OCI-LY1 (cell line): Measurements from ENCODE around the gene ENTPD2.

Experiments used
- H2AFZ ChIP-seq: fragments of 200-600 bp; sonication (generic), shearing (Covaris generic); 2 replicates; pipeline ENCODE4 v1.6.0; 2014; ENCODE audit warnings: antibody characterized with exemption, mild to moderate bottlenecking, low read length
- H3F3A ChIP-seq: fragments of 200-600 bp; sonication (generic), shearing (Covaris generic); 2 replicates; pipeline ENCODE4 v1.6.0; 2014; ENCODE audit warnings: mild to moderate bottlenecking, antibody characterized with exemption, low read length, moderate library complexity; ENCODE audit not compliant: insufficient read depth
- H3K27ac ChIP-seq: fragments of 200-600 bp; sonication (generic); 2 replicates; pipeline ENCODE4 v1.5.1; 2014; ENCODE audit warnings: low read length, mixed run types, mild to moderate bottlenecking, low read depth; ENCODE audit not compliant: poor library complexity, severe bottlenecking
- H3K27me3 ChIP-seq: fragments of 200-600 bp; sonication (generic); 2 replicates; pipeline ENCODE4 v1.6.0; 2014; ENCODE audit warnings: antibody characterized with exemption, mild to moderate bottlenecking, low read length, moderate library complexity; ENCODE audit not compliant: insufficient read depth
- H3K36me3 ChIP-seq: fragments of 200-600 bp; sonication (generic); 2 replicates; pipeline ENCODE4 v1.6.1; 2014; ENCODE audit warnings: mild to moderate bottlenecking, antibody characterized with exemption, low read length, moderate library complexity, mixed read lengths; ENCODE audit not compliant: insufficient read depth
- H3K4me1 ChIP-seq: fragments of 200-600 bp; sonication (generic); 2 replicates; pipeline ENCODE4 v1.5.1; 2014; ENCODE audit warnings: mild to moderate bottlenecking, low read length, moderate library complexity; ENCODE audit not compliant: insufficient read depth, severe bottlenecking
- H3K4me2 ChIP-seq: fragments of 200-600 bp; sonication (generic), shearing (Covaris generic); 2 replicates; pipeline ENCODE4 v1.6.1; 2014; ENCODE audit warnings: low read length
- H3K4me3 ChIP-seq: fragments of 200-600 bp; sonication (generic); 2 replicates; pipeline ENCODE4 v1.5.1; 2014; ENCODE audit warnings: low read length, low read depth, mild to moderate bottlenecking, mixed read lengths; ENCODE audit not compliant: poor library complexity, severe bottlenecking
- H3K79me2 ChIP-seq: fragments of 200-600 bp; shearing (Covaris generic); 2 replicates; pipeline ENCODE4 v1.6.1; 2016; ENCODE audit warnings: mixed run types, low read length, mixed read lengths; ENCODE audit not compliant: insufficient read depth
- H3K9ac ChIP-seq: fragments of 200-600 bp; sonication (generic), shearing (Covaris generic); 2 replicates; pipeline ENCODE4 v1.6.1; 2014; ENCODE audit warnings: mild to moderate bottlenecking, low read length, mixed read lengths
- H3K9me2 ChIP-seq: fragments of 200-600 bp; sonication (generic), shearing (Covaris generic); 2 replicates; pipeline ENCODE4 v1.6.1; 2014; ENCODE audit warnings: low read depth, mild to moderate bottlenecking, low read length, mixed read lengths
- H3K9me3 ChIP-seq: fragments of 200-600 bp; shearing (Covaris generic); 2 replicates; pipeline ENCODE4 v1.6.1; 2014; ENCODE audit warnings: low read length, mixed read lengths
- H4K20me1 ChIP-seq: fragments of 200-600 bp; sonication (generic), shearing (Covaris generic); 2 replicates; pipeline ENCODE4 v1.6.0; 2016; ENCODE audit warnings: mild to moderate bottlenecking, low read length; ENCODE audit not compliant: insufficient read depth
- CTCF ChIP-seq: fragments of 200-600 bp; sonication (generic), shearing (Covaris generic); IDR thresholded peaks from 2 replicates; pipeline ENCODE4 v1.5.1; 2017; ENCODE audit warnings: mild to moderate bottlenecking, antibody characterized with exemption, low read length, moderate library complexity, mixed read lengths
- EZH2 ChIP-seq: fragments of 200-600 bp; sonication (generic), shearing (Covaris generic); IDR thresholded peaks from 2 replicates; pipeline ENCODE4 v1.8.0; 2017; ENCODE audit warnings: borderline replicate concordance, mixed run types, mild to moderate bottlenecking, antibody characterized with exemption, low read length, moderate library complexity, mixed read lengths

The ENTPD2 gene

GRCh38 chr9:137086531-137087408, 32.9 kb upstream of the ENTPD2 start, which contains the start of gene MAN1B1:
Gene MAN1B1, plus strand, starts transcription at chr9:137086985. Its CDS starts 15 bp downstream, at chr9:137087000.
- Histone ChIP-seq H2AFZ (0 out of 2 replicates have a peak within 1 kb of the TSS, but pooled peaks have one; percentile 8), H3K79me2 (no peaks in the 10 kb centered on the region), H3K27ac (peak within 1 kb of the TSS; percentile 81), H3K4me3 (peak within 1 kb of the TSS; percentile 79), H3K9ac (peak within 1 kb of the TSS; percentile 86), H3F3A (no peaks in the 10 kb centered on the region), H4K20me1 (no peaks in the 10 kb centered on the region), H3K36me3 (peaks cover 18% of the 10 kb centered on the region), H3K27me3 (no peaks in the 10 kb centered on the region; the same call in 1 of the 2 replicates), H3K9me2 (no peaks in the 10 kb centered on the region), H3K4me2 (peak within 1 kb of the TSS; percentile 89), H3K9me3 (no peaks in the 10 kb centered on the region), H3K4me1 (peaks cover 34% of the 10 kb centered on the region)
- TF ChIP-seq CTCF (no peak), EZH2 (no peak)

DNA sequence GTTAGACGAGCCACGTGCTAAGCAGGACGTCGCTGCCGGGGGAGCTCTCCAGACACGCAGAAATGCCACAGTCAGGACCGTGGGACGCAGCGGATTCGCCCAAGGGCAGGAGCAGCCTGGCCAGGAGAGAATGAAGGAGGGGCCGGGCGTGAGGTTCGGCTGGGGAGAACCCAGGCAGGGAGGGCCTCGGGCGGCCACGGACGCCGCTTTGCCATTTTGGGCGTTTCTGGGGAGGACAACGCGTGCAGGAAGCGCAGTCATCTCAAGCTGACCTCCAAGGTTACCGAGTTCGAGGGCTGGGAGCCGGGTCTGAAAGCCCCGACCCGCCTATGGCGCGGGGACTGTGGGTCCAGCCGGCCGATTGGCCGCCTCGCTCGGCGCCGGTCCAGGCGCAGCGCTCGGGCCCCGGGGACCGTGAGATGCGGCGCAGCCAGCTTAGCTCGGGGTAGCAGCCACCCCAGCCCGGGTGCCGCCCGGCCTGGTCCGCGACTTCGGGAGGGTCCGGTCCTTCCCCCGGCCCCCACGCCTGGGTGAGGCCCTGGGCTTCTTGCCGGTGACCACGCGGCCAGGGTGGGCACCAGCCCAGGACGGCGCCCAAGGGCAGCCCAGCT, 32.2 kb upstream of the ENTPD2 start:
- H2AFZ ChIP-seq, result no peak overlapping the region
- H3K36me3 ChIP-seq, result peaks cover 21% of the 10 kb centered on the region
- H3K4me2 ChIP-seq, result peak overlapping the region; percentile 89
- no peaks in the 10 kb centered on the region for H3K9me3 ChIP-seq
- H3K27ac ChIP-seq, result peak overlapping the region; percentile 81
- H4K20me1 ChIP-seq, result no peaks in the 10 kb centered on the region
- H3K4me3 ChIP-seq, result peak overlapping the region; percentile 70
- H3K79me2 ChIP-seq, result no peaks in the 10 kb centered on the region
- H3K27me3 ChIP-seq, result no peaks in the 10 kb centered on the region; the same call in 1 of the 2 replicates
- peak overlapping the region; percentile 86 for H3K9ac ChIP-seq
- H3K9me2 ChIP-seq, result no peaks in the 10 kb centered on the region
- H3K4me1 ChIP-seq, result peaks cover 34% of the 10 kb centered on the region
- TF ChIP-seq EZH2 (no peak), CTCF (no peak)
- H3F3A ChIP-seq, result no peaks in the 10 kb centered on the region

DNA sequence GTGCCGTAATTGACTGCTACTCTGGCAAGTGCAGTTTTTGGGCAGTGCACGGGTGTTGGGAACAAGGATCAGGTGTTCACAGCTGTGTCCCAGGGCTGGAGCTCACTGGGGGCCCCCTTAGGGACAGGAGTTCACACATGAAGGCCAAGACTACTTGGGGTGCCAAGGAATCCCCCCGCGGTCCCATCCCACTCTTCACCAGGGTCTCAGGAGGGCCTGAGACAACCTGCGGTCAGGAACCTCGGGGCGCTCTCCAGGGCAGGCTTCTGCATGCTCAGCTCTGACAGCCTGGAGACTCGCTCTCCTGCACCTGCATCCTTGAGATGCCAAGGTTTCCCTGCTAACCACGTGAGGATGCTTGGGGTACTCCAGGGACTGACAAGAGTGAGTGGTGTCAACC, 30.7 kb upstream of the ENTPD2 start:
- peaks cover 32% of the 10 kb centered on the region for H3K36me3 ChIP-seq
- peaks cover 34% of the 10 kb centered on the region for H3K4me1 ChIP-seq
- no peaks in the 10 kb centered on the region for H3K79me2 ChIP-seq
- no peak overlapping the region for H3K9ac ChIP-seq
- no peaks in the 10 kb centered on the region for H3F3A ChIP-seq
- TF ChIP-seq CTCF, result no peak
- TF ChIP-seq EZH2, result no peak
- H3K9me3 ChIP-seq, result no peaks in the 10 kb centered on the region
- H4K20me1 ChIP-seq, result no peaks in the 10 kb centered on the region
- no peak overlapping the region for H3K27ac ChIP-seq
- no peaks in the 10 kb centered on the region; the same call in 1 of the 2 replicates for H3K27me3 ChIP-seq
- H2AFZ ChIP-seq, result no peak overlapping the region
- no peak overlapping the region for H3K4me3 ChIP-seq
- H3K9me2 ChIP-seq, result no peaks in the 10 kb centered on the region
- no peak overlapping the region for H3K4me2 ChIP-seq
